ENCODE data around the gene PLXNA2. TPM values are rescaled to one million over a fixed set of nuclear protein-coding genes. Genes with fewer than 3 reads are reported as not detected.

The PLXNA2 gene
- total RNA-seq, 1 experiment from 2014 or later = 34.8 TPM

GRCh38 chr1:208254862-208255261 is 10.7 kb upstream of the PLXNA2 start:
- Histone ChIP-seq H3K4me1 (no peaks in the 10 kb centered on the region; the same call in 1 of the 2 replicates), H3K36me3 (no peaks in the 10 kb centered on the region), H3K9me3 (replicated peaks) (no peaks in the 10 kb centered on the region), H3K27ac (no peak overlapping the region), H3K4me3 (no peak overlapping the region), H3K27me3 (0 out of 2 replicates have a peak, but pooled peaks cover 5% of the 10 kb centered on the region)
- no peak for DNase-seq

GRCh38 chr1:208254376-208254775 is 10.2 kb upstream of the PLXNA2 start:
- H3K4me3 ChIP-seq = no peak overlapping the region
- H3K27ac ChIP-seq = no peak overlapping the region
- H3K4me1 ChIP-seq = no peaks in the 10 kb centered on the region; the same call in 1 of the 2 replicates
- H3K27me3 ChIP-seq = 0 out of 2 replicates have a peak, but pooled peaks cover 5% of the 10 kb centered on the region
- H3K9me3 ChIP-seq (replicated peaks) = no peaks in the 10 kb centered on the region
- no peaks in the 10 kb centered on the region for H3K36me3 ChIP-seq
- DNase-seq = no peak

- no peaks in the 10 kb centered on the region for H3K9me3 ChIP-seq (replicated peaks)
- no peak overlapping the region for H3K4me3 ChIP-seq
- H3K4me1 ChIP-seq = no peaks in the 10 kb centered on the region; the same call in 1 of the 2 replicates
- 0 out of 2 replicates have a peak, but pooled peaks cover 5% of the 10 kb centered on the region for H3K27me3 ChIP-seq
- no peak for DNase-seq
- H3K27ac ChIP-seq = no peak overlapping the region
- H3K36me3 ChIP-seq = no peaks in the 10 kb centered on the region
Observed at GRCh38 chr1:208252836-208253576, 8.8 kb upstream of the PLXNA2 start.

GRCh38 chr1:208251911-208252835 is 8.0 kb upstream of the PLXNA2 start:
- H3K27me3 ChIP-seq = 0 out of 2 replicates have a peak, but pooled peaks cover 5% of the 10 kb centered on the region
- no peaks in the 10 kb centered on the region; the same call in 1 of the 2 replicates for H3K4me1 ChIP-seq
- H3K27ac ChIP-seq = no peak overlapping the region
- peak; percentile 71 to 79 for DNase-seq
- H3K9me3 ChIP-seq (replicated peaks) = no peaks in the 10 kb centered on the region
- no peak overlapping the region for H3K4me3 ChIP-seq
- H3K36me3 ChIP-seq = no peaks in the 10 kb centered on the region

- Histone ChIP-seq H3K36me3 (no peaks in the 10 kb centered on the region), H3K27ac (no peak overlapping the region), H3K4me3 (no peak overlapping the region), H3K4me1 (no peaks in the 10 kb centered on the region; the same call in 1 of the 2 replicates), H3K27me3 (0 out of 2 replicates have a peak, but pooled peaks cover 5% of the 10 kb centered on the region), H3K9me3 (replicated peaks) (no peaks in the 10 kb centered on the region)
- no peak for DNase-seq
Observed at GRCh38 chr1:208251015-208251414, 6.8 kb upstream of the PLXNA2 start.

GRCh38 chr1:208250613-208251012 is 6.4 kb upstream of the PLXNA2 start:
- Histone ChIP-seq H3K9me3 (replicated peaks) (no peaks in the 10 kb centered on the region), H3K27ac (no peak overlapping the region), H3K27me3 (0 out of 2 replicates have a peak, but pooled peaks cover 5% of the 10 kb centered on the region), H3K4me1 (no peaks in the 10 kb centered on the region; the same call in 1 of the 2 replicates), H3K36me3 (no peaks in the 10 kb centered on the region), H3K4me3 (no peak overlapping the region)
- no peak for DNase-seq

GRCh38 chr1:208248991-208249696 is 5.0 kb upstream of the PLXNA2 start:
- DNase-seq = no peak
- no peaks in the 10 kb centered on the region for H3K9me3 ChIP-seq (replicated peaks)
- H3K4me3 ChIP-seq = no peak overlapping the region
- H3K36me3 ChIP-seq = no peaks in the 10 kb centered on the region
- H3K27me3 ChIP-seq = 0 out of 2 replicates have a peak, but pooled peaks cover 5% of the 10 kb centered on the region
- H3K4me1 ChIP-seq = no peaks in the 10 kb centered on the region; the same call in 1 of the 2 replicates
- H3K27ac ChIP-seq = no peak overlapping the region

GRCh38 chr1:208248307-208248801 is 4.2 kb upstream of the PLXNA2 start:
- Histone ChIP-seq H3K4me1 (no peaks in the 10 kb centered on the region), H3K36me3 (no peaks in the 10 kb centered on the region), H3K9me3 (replicated peaks) (no peaks in the 10 kb centered on the region), H3K27me3 (0 out of 2 replicates have a peak, but pooled peaks cover 5% of the 10 kb centered on the region), H3K27ac (no peak overlapping the region), H3K4me3 (no peak overlapping the region)
- peak in 1 of 2 experiments; percentile 44 for DNase-seq

GRCh38 chr1:208247696-208248095 is 3.5 kb upstream of the PLXNA2 start:
- Histone ChIP-seq H3K36me3 (no peaks in the 10 kb centered on the region), H3K9me3 (replicated peaks) (no peaks in the 10 kb centered on the region), H3K4me1 (no peaks in the 10 kb centered on the region), H3K27me3 (0 out of 2 replicates have a peak, but pooled peaks cover 5% of the 10 kb centered on the region), H3K4me3 (no peak overlapping the region), H3K27ac (no peak overlapping the region)
- no peak for DNase-seq

GRCh38 chr1:208245185-208245705 is 1.1 kb upstream of the PLXNA2 start:
- H3K36me3 ChIP-seq = no peaks in the 10 kb centered on the region
- DNase-seq = peak; percentile 94 to 97
- H3K9me3 ChIP-seq (replicated peaks) = no peaks in the 10 kb centered on the region
- no peaks in the 10 kb centered on the region for H3K27me3 ChIP-seq
- peak overlapping the region; percentile 83 for H3K4me3 ChIP-seq
- peaks cover 14% of the 10 kb centered on the region for H3K4me1 ChIP-seq
- no peak overlapping the region for H3K27ac ChIP-seq

- DNase-seq = peak in 1 of 2 experiments; percentile 47
- H3K27me3 ChIP-seq = no peaks in the 10 kb centered on the region
- no peaks in the 10 kb centered on the region for H3K36me3 ChIP-seq
- no peaks in the 10 kb centered on the region for H3K9me3 ChIP-seq (replicated peaks)
- H3K4me1 ChIP-seq = peaks cover 29% of the 10 kb centered on the region
- peak overlapping the region; percentile 83 for H3K4me3 ChIP-seq
- H3K27ac ChIP-seq = peak overlapping the region; percentile 54
Observed at GRCh38 chr1:208243527-208243966, 637 bp downstream of the PLXNA2 start.

- DNase-seq = peak in 1 of 2 experiments; percentile 59
- Histone ChIP-seq H3K4me1 (peaks cover 32% of the 10 kb centered on the region), H3K27me3 (no peaks in the 10 kb centered on the region)
Observed at GRCh38 chr1:208242941-208243526, 1.1 kb downstream of the PLXNA2 start.

GRCh38 chr1:208242146-208242545 is 2.0 kb downstream of the PLXNA2 start:
- H3K4me3 ChIP-seq = peak overlapping the region; percentile 83
- no peaks in the 10 kb centered on the region for H3K9me3 ChIP-seq (replicated peaks)
- peaks cover 37% of the 10 kb centered on the region for H3K4me1 ChIP-seq
- H3K27me3 ChIP-seq = no peaks in the 10 kb centered on the region
- H3K27ac ChIP-seq = no peak overlapping the region
- DNase-seq = peak in 1 of 2 experiments; percentile 16
- no peaks in the 10 kb centered on the region; the same call in 1 of the 2 replicates for H3K36me3 ChIP-seq

More at GRCh38 chr1:208242941-208243526, 1.1 kb downstream of the PLXNA2 start:
- Histone ChIP-seq H3K36me3 (no peaks in the 10 kb centered on the region), H3K4me3 (peak overlapping the region; percentile 83), H3K9me3 (replicated peaks) (no peaks in the 10 kb centered on the region), H3K27ac (peak overlapping the region; percentile 54; the same call in 1 of the 2 replicates)

Measured in SJCRH30 (cell line).